Stomach (tissue), 9 donors: ENCODE data around the gene CCDC14. TPM values are rescaled to one million over a fixed set of nuclear protein-coding genes. Genes with fewer than 3 reads are reported as not detected.

Experiments used
- DNase-seq, 2 donors: peaks; one replicate each; pipeline versions ENCODE4 v3.0.0 to v3.0.0-alpha.2; 2013 to 2019
- H3K27ac ChIP-seq, 5 donors: fragments of 200-600 bp in 4 of 5; sonication (generic) in 4 of 5; one replicate each; pipeline ENCODE4 v1.5.1; 2013 to 2019; ENCODE audit warnings: mild to moderate bottlenecking in 1 of 5, moderate library complexity in 1 of 5
- H3K27me3 ChIP-seq, 3 donors: fragments of 200-600 bp; sonication (generic); one replicate each; pipeline ENCODE4 v1.5.1; 2017 to 2019; ENCODE audit warnings: mixed run types in 1 of 3
- H3K36me3 ChIP-seq, 4 donors: fragments of 200-600 bp; sonication (generic); 1 replicate in 3 of 4; 2 replicates in 1 of 4; pipeline ENCODE4 v1.5.1; 2016 to 2019
- H3K4me1 ChIP-seq, 4 donors: fragments of 200-600 bp; sonication (generic); one replicate each; pipeline ENCODE4 v1.5.1; 2016 to 2019
- H3K4me3 ChIP-seq, 4 donors: fragments of 200-600 bp; sonication (generic) in 3 of 4; one replicate each; pipeline ENCODE4 v1.5.1; 2016 to 2019; ENCODE audit warnings: mild to moderate bottlenecking in 1 of 4
- H3K9me3 ChIP-seq, 4 donors: fragments of 200-600 bp; sonication (generic); one replicate each; pipeline ENCODE4 v1.5.1; 2016 to 2019
- CTCF ChIP-seq, 7 experiments: fragments of 450-650 bp in 4 of 7; fragments of 200-600 bp in 3 of 7; sonication (generic) in 3 of 7; IDR thresholded peaks; one replicate each; pipeline ENCODE4 v1.5.1; 2016 to 2019; ENCODE audit warnings: antibody characterized with exemption in 7 of 7, control low read depth in 2 of 7, mild to moderate bottlenecking in 1 of 7
- EP300 ChIP-seq: sonication (generic); formaldehyde crosslinking; IDR thresholded peaks from one replicate; pipeline ENCODE4 v1.6.1; 2017; ENCODE audit warnings: antibody characterized with exemption
- POLR2A ChIP-seq, 4 donors: fragments of 450-650 bp; IDR thresholded peaks; one replicate each; pipeline ENCODE4 v1.6.1; 2016; ENCODE audit warnings: antibody characterized with exemption in 4 of 4, control low read depth in 2 of 4, mild to moderate bottlenecking in 1 of 4, moderate library complexity in 1 of 4
- POLR2AphosphoS5 ChIP-seq, 3 donors: sonication (generic); formaldehyde crosslinking; IDR thresholded peaks; one replicate each; pipeline ENCODE4 v1.6.1; 2016; ENCODE audit warnings: antibody characterized with exemption in 3 of 3
- WGBS, 5 donors: extraction: QIAGEN DNeasy Blood & Tissue Kit in 3 of 5; methylation state at CpG; one replicate each; pipeline versions ENCODE4 v1.1.5 to v1.1.7; 2013 to 2018; 5-methylcytosine and 5-hydroxymethylcytosine counted together
- intact Hi-C: fragments of 100-400 bp; cut with DNase I; formaldehyde crosslinking; loops from one replicate; pipeline ENCODE4 v1.15.1; 2023; ENCODE audit warnings: low total_unique reads
- polyA plus RNA-seq, 3 donors: library from polyadenylated mRNA; stranded (reverse); fragments of 200-250 nt; gene quantifications; one replicate each; pipeline ENCODE4 v1.2.3, GENCODE V29; 2013
- total RNA-seq, 5 donors: library from RNA; depleted of rRNA; stranded (reverse); fragments of >200 nt; gene quantifications; one replicate each; pipeline versions ENCODE4 v1.1.0 to v1.2.3, GENCODE V29; 2014 to 2016
- donor health status: healthy with polysubstance abuse.
- donor health status: Bipolar disorder and iron deficiency.
- donor health status: healthy.

Gene CCDC14
- total and polyA plus RNA-seq, 8 donors = 3.9 to 127 (median 61.1) TPM

- 2 to 5% (median 4%) methylated on average over 11 to 29 of the region's 29 CpGs for WGBS, 5 donors
- Histone ChIP-seq H3K4me3 (peak overlapping the region; percentile 47 to 54 (median 51)), H3K27me3 (peaks cover 0 to 36% (median 8%) of the 10 kb centered on the region in 3 donors)
Observed at GRCh38 chr3:123883701-123884202, 77.3 kb downstream of the CCDC14 start.

GRCh38 chr3:123883111-123883510 is 77.9 kb downstream of the CCDC14 start:
- no peak for DNase-seq
- intact Hi-C loops = no loop called here
- H3K4me3 ChIP-seq = peak overlapping the region in 2 of 4 donors; percentile 53 to 54
- H3K27me3 ChIP-seq = peaks cover 0 to 36% (median 8%) of the 10 kb centered on the region in 3 donors
- no peak for TF ChIP-seq CTCF (IDR thresholded peaks at IDR 0.05)
- no peak for TF ChIP-seq EP300
- TF ChIP-seq POLR2AphosphoS5 (IDR thresholded peaks at IDR 0.05) = no peak
- TF ChIP-seq POLR2A (IDR thresholded peaks at IDR 0.05) = no peak
- WGBS, 5 donors = 59 to 70% (median 62%) methylated on average over 4 of the region's 4 CpGs
- H3K27ac ChIP-seq = no peak overlapping the region
- peaks cover 7 to 17% (median 16%) of the 10 kb centered on the region in 4 donors for H3K4me1 ChIP-seq
- H3K36me3 ChIP-seq = no peaks in the 10 kb centered on the region
- H3K9me3 ChIP-seq = no peaks in the 10 kb centered on the region

More at GRCh38 chr3:123883701-123884202, 77.3 kb downstream of the CCDC14 start:
- Histone ChIP-seq H3K9me3 (no peaks in the 10 kb centered on the region), H3K4me1 (peaks cover 7 to 17% (median 16%) of the 10 kb centered on the region in 4 donors), H3K27ac (no peak overlapping the region), H3K36me3 (no peaks in the 10 kb centered on the region)
- DNase-seq = peak in 1 of 2 donors; percentile 47
- TF ChIP-seq CTCF (IDR thresholded peaks at IDR 0.05) (no peak), EP300 (no peak), POLR2A (IDR thresholded peaks at IDR 0.05) (no peak), POLR2AphosphoS5 (IDR thresholded peaks at IDR 0.05) (no peak)
- intact Hi-C loops = no loop called here

GRCh38 chr3:123881771-123882170 is 79.3 kb downstream of the CCDC14 start:
- WGBS, 5 donors = 92 to 100% (median 95%) methylated on average over 2 of the region's 2 CpGs
- DNase-seq = no peak
- Histone ChIP-seq H3K36me3 (no peaks in the 10 kb centered on the region), H3K27ac (no peak overlapping the region), H3K27me3 (peaks cover 0 to 36% (median 8%) of the 10 kb centered on the region in 3 donors), H3K4me1 (peaks cover 7 to 17% (median 16%) of the 10 kb centered on the region in 4 donors), H3K9me3 (no peaks in the 10 kb centered on the region), H3K4me3 (no peak overlapping the region)
- intact Hi-C loops = no loop called here
- TF ChIP-seq CTCF (IDR thresholded peaks at IDR 0.05) (no peak), EP300 (no peak), POLR2A (IDR thresholded peaks at IDR 0.05) (no peak), POLR2AphosphoS5 (IDR thresholded peaks at IDR 0.05) (no peak)

- Histone ChIP-seq H3K4me3 (no peak overlapping the region), H3K36me3 (no peaks in the 10 kb centered on the region), H3K27me3 (peaks cover 0 to 30% (median 8%) of the 10 kb centered on the region in 3 donors), H3K9me3 (no peaks in the 10 kb centered on the region), H3K27ac (no peak overlapping the region), H3K4me1 (peaks cover 7 to 17% (median 16%) of the 10 kb centered on the region in 4 donors)
- peak in 1 of 2 donors; percentile 36 for DNase-seq
- WGBS, 5 donors = 77 to 82% (median 80%) methylated on average over 6 of the region's 6 CpGs
- intact Hi-C loops = no loop called here
- TF ChIP-seq EP300 (no peak), CTCF (IDR thresholded peaks at IDR 0.05) (peak in 2 of 7 experiments; percentile 17 to 19)
Observed at GRCh38 chr3:123880998-123881561, 79.9 kb downstream of the CCDC14 start.
